GM23248 (cell line): ENCODE data around the gene GM2A.

Source experiments
- EZH2 ChIP-seq: fragments of 200-600 bp; sonication (generic); IDR thresholded peaks from 2 replicates; pipeline ENCODE4 v1.6.1; 2018; ENCODE audit warnings: antibody characterized with exemption, mild to moderate bottlenecking; ENCODE audit not compliant: insufficient read depth, poor library complexity, severe bottlenecking
- EZH2phosphoT487 ChIP-seq: fragments of 200-600 bp; sonication (generic); IDR thresholded peaks from 2 replicates; pipeline ENCODE4 v1.6.1; 2018; ENCODE audit warnings: antibody characterized with exemption, moderate library complexity, mild to moderate bottlenecking, low read depth; ENCODE audit not compliant: insufficient read depth

DNA sequence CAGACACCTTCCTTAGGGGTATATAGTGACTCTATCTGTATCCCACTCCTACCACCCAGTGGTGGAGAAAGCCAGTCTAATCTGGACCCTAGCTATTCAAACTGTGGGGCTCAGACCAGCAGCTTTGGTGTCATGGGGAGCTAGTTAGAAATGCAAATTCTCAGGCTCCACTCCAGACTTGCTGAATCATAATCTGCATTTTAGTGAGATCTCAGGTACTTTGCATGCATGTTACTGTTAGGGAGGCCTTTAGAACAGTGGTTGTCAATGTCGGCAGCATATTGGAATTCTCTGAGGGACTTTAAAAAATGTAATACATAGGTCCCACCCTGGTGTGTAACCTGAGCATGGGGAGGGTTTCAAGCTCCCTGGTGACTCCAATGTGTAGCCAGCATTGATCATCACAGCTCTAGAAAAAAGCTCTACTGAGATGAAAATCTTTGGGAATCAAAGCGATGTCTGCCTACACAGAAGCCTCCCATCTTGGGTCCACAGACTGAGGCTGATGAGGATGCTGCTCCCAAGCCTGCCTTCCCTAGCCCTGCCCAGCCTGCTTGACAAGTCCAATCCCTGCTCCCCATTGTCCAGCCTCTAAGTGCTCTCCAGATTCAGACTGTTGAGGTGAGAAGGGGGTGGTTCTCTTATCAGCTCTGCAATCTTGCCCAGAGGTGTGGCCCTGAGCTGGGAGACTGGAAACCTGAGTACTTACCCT lies 11.9 kb upstream of the GM2A start:
- TF ChIP-seq EZH2phosphoT487 (no peak), EZH2 (no peak)
